Measurements from ENCODE around the gene HAUS7.

The HAUS7 gene

DNA sequence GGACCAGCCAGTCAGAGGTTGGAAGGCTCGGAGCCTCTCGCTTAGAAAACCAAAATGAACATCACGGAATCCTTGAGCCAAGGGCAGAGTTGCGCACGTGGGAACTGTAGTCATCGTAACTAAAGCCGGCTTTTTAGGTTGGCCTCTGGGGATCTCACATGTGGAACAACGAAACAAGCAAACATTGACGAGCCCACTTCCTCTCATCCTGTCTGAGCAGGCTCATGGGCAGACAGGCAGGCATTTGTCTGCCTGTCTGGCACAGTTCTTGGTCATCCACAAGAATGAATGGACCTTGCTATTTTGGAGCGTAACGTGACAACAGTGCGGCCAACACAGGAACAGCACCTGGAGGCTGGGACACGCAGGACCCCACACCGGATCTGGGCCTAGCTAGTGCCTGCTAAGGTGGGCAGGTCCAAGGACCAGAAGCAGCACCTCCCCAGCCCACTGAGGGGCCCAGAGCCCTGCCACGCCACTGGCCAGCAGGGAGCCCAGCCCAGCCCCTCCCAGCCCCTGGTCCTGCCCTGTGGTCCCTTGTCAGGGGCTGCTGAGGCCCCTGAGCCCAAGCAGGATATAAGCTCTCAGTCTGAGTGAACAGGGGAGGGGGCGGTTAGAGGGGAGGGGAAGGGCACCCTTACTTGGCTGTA lies 15.3 kb downstream of the HAUS7 start:
- Histone ChIP-seq H3K4me1 (ENCODE audit: control insufficient read depth, insufficient read depth, low read depth, low read length) (peaks cover 4% of the 10 kb centered on the region), H3K27ac (ENCODE audit: low read length, poor library complexity, severe bottlenecking) (no peak overlapping the region), H2AK5ac (ENCODE audit: low read length, severe bottlenecking) (no peak overlapping the region), H3K4me3 (ENCODE audit: insufficient read depth in 1 of 2, low read depth in 1 of 2, low read length in 2 of 2) (no peak overlapping the region), H3K23ac (ENCODE audit: low read length in 2 of 2) (no peak overlapping the region), H2BK15ac (ENCODE audit: low read depth, poor library complexity, severe bottlenecking) (no peak overlapping the region), H3K14ac (ENCODE audit: low read length in 2 of 2) (no peak overlapping the region), H4K8ac (ENCODE audit: low read length) (no peak overlapping the region), H3K79me1 (replicated peaks; ENCODE audit: low read length, poor library complexity, severe bottlenecking) (no peaks in the 10 kb centered on the region), H3K18ac (ENCODE audit: low read depth in 1 of 2, low read length in 2 of 2) (no peak overlapping the region), H2BK12ac (ENCODE audit: low read length in 2 of 2) (no peak overlapping the region), H2BK5ac (ENCODE audit: low read depth, low read length, poor library complexity, severe bottlenecking) (no peak overlapping the region), H3K4me2 (ENCODE audit: low read length, poor library complexity, severe bottlenecking) (no peak overlapping the region), H3K27me3 (ENCODE audit: control insufficient read depth in 1 of 2, insufficient read depth in 1 of 2, low read length in 2 of 2) (peaks cover 0 to 15% of the 10 kb centered on the region in 2 experiments), H3K36me3 (ENCODE audit: control insufficient read depth in 1 of 2, insufficient read depth in 2 of 2, low read depth in 1 of 2, low read length in 2 of 2) (peaks cover 0 to 51% of the 10 kb centered on the region in 2 experiments), H2BK120ac (ENCODE audit: low read depth, low read length) (no peak overlapping the region), H3K9ac (ENCODE audit: low read length) (no peak overlapping the region), H4K91ac (ENCODE audit: low read length) (no peak overlapping the region), H3K4ac (ENCODE audit: low read depth in 1 of 2, low read length in 2 of 2) (no peak overlapping the region), H3K9me3 (ENCODE audit: control insufficient read depth, low read length) (no peaks in the 10 kb centered on the region), H2AFZ (ENCODE audit: low read depth, low read length) (no peak overlapping the region)
- WGBS = 96% methylated on average over 16 of the region's 16 CpGs
- no peak for DNase-seq

DNA sequence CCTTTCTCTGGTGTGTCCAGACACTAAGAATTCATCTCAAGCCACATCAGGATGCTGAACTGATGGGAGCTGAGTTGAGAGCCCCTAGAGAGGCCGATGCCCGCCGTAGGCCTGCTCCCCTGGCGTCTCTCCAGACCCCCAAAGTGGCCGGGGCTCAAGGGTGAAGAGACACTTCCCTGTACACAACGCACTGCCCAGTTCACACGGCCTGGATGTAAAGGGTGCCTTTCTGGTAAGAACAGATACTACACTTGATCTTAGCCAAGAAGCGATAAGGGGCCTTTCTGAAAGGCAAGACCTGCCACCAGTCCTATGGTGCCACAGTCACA lies 19.5 kb downstream of the HAUS7 start:
- Histone ChIP-seq H3K27ac (ENCODE audit: low read length, poor library complexity, severe bottlenecking) (no peak overlapping the region), H3K14ac (ENCODE audit: low read length in 2 of 2) (no peak overlapping the region), H3K36me3 (ENCODE audit: control insufficient read depth in 1 of 2, insufficient read depth in 2 of 2, low read depth in 1 of 2, low read length in 2 of 2) (peaks cover 0 to 50% of the 10 kb centered on the region in 2 experiments), H3K27me3 (ENCODE audit: control insufficient read depth in 1 of 2, insufficient read depth in 1 of 2, low read length in 2 of 2) (peaks cover 0 to 14% of the 10 kb centered on the region in 2 experiments), H4K8ac (ENCODE audit: low read length) (no peak overlapping the region), H3K4ac (ENCODE audit: low read depth in 1 of 2, low read length in 2 of 2) (no peak overlapping the region), H2BK15ac (ENCODE audit: low read depth, poor library complexity, severe bottlenecking) (no peak overlapping the region), H2BK5ac (ENCODE audit: low read depth, low read length, poor library complexity, severe bottlenecking) (no peak overlapping the region), H3K4me2 (ENCODE audit: low read length, poor library complexity, severe bottlenecking) (no peak overlapping the region), H2AFZ (ENCODE audit: low read depth, low read length) (no peak overlapping the region), H2AK5ac (ENCODE audit: low read length, severe bottlenecking) (no peak overlapping the region), H3K4me1 (ENCODE audit: control insufficient read depth, insufficient read depth, low read depth, low read length) (no peaks in the 10 kb centered on the region), H2BK12ac (ENCODE audit: low read length in 2 of 2) (no peak overlapping the region), H2BK120ac (ENCODE audit: low read depth, low read length) (no peak overlapping the region), H3K23ac (ENCODE audit: low read length in 2 of 2) (no peak overlapping the region), H3K4me3 (ENCODE audit: insufficient read depth in 1 of 2, low read depth in 1 of 2, low read length in 2 of 2) (no peak overlapping the region), H3K18ac (ENCODE audit: low read depth in 1 of 2, low read length in 2 of 2) (no peak overlapping the region), H3K9me3 (ENCODE audit: control insufficient read depth, low read length) (no peaks in the 10 kb centered on the region), H3K79me1 (replicated peaks; ENCODE audit: low read length, poor library complexity, severe bottlenecking) (no peaks in the 10 kb centered on the region), H3K9ac (ENCODE audit: low read length) (no peak overlapping the region), H4K91ac (ENCODE audit: low read length) (no peak overlapping the region)
- 96% methylated on average over 8 of the region's 8 CpGs for WGBS
- DNase-seq = no peak

DNA sequence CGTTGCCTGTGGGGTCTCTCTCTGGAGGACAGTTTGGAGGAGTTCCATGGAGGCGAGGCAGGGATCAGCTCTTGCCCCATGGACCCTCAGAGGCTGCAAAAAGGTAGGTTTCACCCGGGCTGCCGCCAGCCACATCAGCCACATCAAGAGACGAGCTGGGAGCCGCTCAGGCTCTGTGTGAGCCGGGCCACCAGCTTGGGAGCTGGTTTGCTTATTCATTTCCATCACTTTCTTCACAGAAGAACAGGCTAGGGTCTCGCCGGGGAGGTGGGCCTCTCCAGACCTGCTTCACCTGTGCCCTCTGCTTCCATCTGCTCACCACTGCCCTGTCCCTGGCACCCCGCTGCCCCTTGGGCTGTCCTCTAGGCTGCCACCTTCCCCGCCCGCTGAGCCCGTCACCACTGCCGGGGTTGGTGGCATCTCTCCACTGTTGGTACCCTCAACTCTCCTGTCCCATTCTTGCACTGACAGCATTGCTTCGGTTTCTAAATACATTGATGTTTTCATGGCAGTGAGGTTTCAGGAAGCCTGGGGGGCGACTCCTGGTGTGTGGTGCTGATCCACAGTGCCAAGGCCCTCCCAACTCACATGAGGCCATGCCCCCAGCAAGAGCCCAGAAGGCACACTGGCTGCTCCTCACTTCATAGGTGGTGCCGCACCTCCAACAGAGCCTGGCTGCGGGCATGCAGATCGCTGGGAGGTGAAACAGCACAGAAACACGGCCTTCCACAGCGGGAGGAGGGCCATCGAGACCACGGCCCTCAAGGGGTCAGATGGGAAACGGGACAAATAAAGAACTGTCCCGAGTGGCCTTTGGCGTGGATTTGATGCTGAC lies 20.0 kb downstream of the HAUS7 start:
- H3K27ac ChIP-seq (ENCODE audit: low read length, poor library complexity, severe bottlenecking) = no peak overlapping the region
- no peak overlapping the region for H2BK12ac ChIP-seq (ENCODE audit: low read length in 2 of 2)
- no peak overlapping the region for H2AFZ ChIP-seq (ENCODE audit: low read depth, low read length)
- DNase-seq = no peak
- no peak overlapping the region for H2BK15ac ChIP-seq (ENCODE audit: low read depth, poor library complexity, severe bottlenecking)
- H3K4ac ChIP-seq (ENCODE audit: low read depth in 1 of 2, low read length in 2 of 2) = no peak overlapping the region
- peaks cover 0 to 14% of the 10 kb centered on the region in 2 experiments for H3K27me3 ChIP-seq (ENCODE audit: control insufficient read depth in 1 of 2, insufficient read depth in 1 of 2, low read length in 2 of 2)
- no peak overlapping the region for H3K18ac ChIP-seq (ENCODE audit: low read depth in 1 of 2, low read length in 2 of 2)
- no peak overlapping the region for H3K9ac ChIP-seq (ENCODE audit: low read length)
- no peaks in the 10 kb centered on the region for H3K79me1 ChIP-seq (replicated peaks; ENCODE audit: low read length, poor library complexity, severe bottlenecking)
- no peak overlapping the region for H2BK5ac ChIP-seq (ENCODE audit: low read depth, low read length, poor library complexity, severe bottlenecking)
- H3K14ac ChIP-seq (ENCODE audit: low read length in 2 of 2) = no peak overlapping the region
- no peak overlapping the region for H3K4me3 ChIP-seq (ENCODE audit: insufficient read depth in 1 of 2, low read depth in 1 of 2, low read length in 2 of 2)
- H3K4me1 ChIP-seq (ENCODE audit: control insufficient read depth, insufficient read depth, low read depth, low read length) = no peaks in the 10 kb centered on the region
- no peak overlapping the region for H4K91ac ChIP-seq (ENCODE audit: low read length)
- 97% methylated on average over 24 of the region's 26 CpGs for WGBS
- H2AK5ac ChIP-seq (ENCODE audit: low read length, severe bottlenecking) = no peak overlapping the region
- H3K4me2 ChIP-seq (ENCODE audit: low read length, poor library complexity, severe bottlenecking) = no peak overlapping the region
- H3K9me3 ChIP-seq (ENCODE audit: control insufficient read depth, low read length) = no peaks in the 10 kb centered on the region
- H2BK120ac ChIP-seq (ENCODE audit: low read depth, low read length) = no peak overlapping the region
- H3K23ac ChIP-seq (ENCODE audit: low read length in 2 of 2) = no peak overlapping the region
- H4K8ac ChIP-seq (ENCODE audit: low read length) = no peak overlapping the region
- peaks cover 0 to 44% of the 10 kb centered on the region in 2 experiments for H3K36me3 ChIP-seq (ENCODE audit: control insufficient read depth in 1 of 2, insufficient read depth in 2 of 2, low read depth in 1 of 2, low read length in 2 of 2)

DNA sequence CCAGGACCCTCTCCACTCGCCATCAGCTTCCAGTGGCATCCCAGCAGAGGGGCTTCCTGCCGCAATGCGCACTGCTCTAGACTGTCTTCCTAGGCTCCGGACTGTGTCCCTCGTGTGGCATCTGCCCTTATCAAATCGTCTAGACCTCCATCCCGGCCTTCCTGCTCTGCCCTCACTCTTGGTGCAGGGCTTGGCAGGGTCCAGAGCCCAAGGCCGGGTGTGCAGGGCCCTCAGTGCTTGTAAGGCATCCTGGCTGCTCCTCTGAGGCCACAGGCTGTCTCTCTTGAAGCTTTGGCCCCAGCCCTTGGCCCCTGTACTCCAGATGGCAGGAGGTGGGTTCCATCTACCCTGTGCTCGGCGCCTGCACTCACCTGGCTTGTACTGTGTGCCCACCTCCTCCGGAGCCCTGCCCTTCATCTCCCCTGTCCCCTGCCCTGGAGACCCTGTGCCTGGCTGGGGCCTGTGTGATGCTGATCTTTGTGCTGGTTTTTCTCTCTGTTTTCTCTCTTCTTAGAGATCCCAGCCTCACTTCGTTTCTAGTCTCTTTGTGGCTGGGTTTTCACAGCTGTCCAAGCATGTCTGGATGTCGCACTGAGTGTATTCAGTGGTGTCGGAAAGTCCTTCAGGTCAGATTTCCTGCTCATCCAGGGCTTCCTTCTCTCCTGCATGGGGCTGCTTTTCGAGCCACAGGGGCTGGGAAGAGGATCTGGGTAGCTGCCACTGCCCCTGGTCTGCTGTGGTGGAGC lies 20.8 kb downstream of the HAUS7 start:
- H3K4me3 ChIP-seq (ENCODE audit: insufficient read depth in 1 of 2, low read depth in 1 of 2, low read length in 2 of 2) = no peak overlapping the region
- peaks cover 0 to 14% of the 10 kb centered on the region in 2 experiments for H3K27me3 ChIP-seq (ENCODE audit: control insufficient read depth in 1 of 2, insufficient read depth in 1 of 2, low read length in 2 of 2)
- H3K4me1 ChIP-seq (ENCODE audit: control insufficient read depth, insufficient read depth, low read depth, low read length) = no peaks in the 10 kb centered on the region
- no peaks in the 10 kb centered on the region for H3K9me3 ChIP-seq (ENCODE audit: control insufficient read depth, low read length)
- no peak overlapping the region for H3K14ac ChIP-seq (ENCODE audit: low read length in 2 of 2)
- no peak overlapping the region for H2AK5ac ChIP-seq (ENCODE audit: low read length, severe bottlenecking)
- no peak overlapping the region for H3K27ac ChIP-seq (ENCODE audit: low read length, poor library complexity, severe bottlenecking)
- H4K91ac ChIP-seq (ENCODE audit: low read length) = no peak overlapping the region
- no peak overlapping the region for H3K4ac ChIP-seq (ENCODE audit: low read depth in 1 of 2, low read length in 2 of 2)
- no peak overlapping the region for H3K23ac ChIP-seq (ENCODE audit: low read length in 2 of 2)
- H3K36me3 ChIP-seq (ENCODE audit: control insufficient read depth in 1 of 2, insufficient read depth in 2 of 2, low read depth in 1 of 2, low read length in 2 of 2) = peaks cover 0 to 43% of the 10 kb centered on the region in 2 experiments
- H2BK12ac ChIP-seq (ENCODE audit: low read length in 2 of 2) = no peak overlapping the region
- H2BK15ac ChIP-seq (ENCODE audit: low read depth, poor library complexity, severe bottlenecking) = no peak overlapping the region
- no peak overlapping the region for H3K9ac ChIP-seq (ENCODE audit: low read length)
- H2BK5ac ChIP-seq (ENCODE audit: low read depth, low read length, poor library complexity, severe bottlenecking) = no peak overlapping the region
- WGBS = 95% methylated on average over 11 of the region's 15 CpGs
- H4K8ac ChIP-seq (ENCODE audit: low read length) = no peak overlapping the region
- no peak overlapping the region for H2AFZ ChIP-seq (ENCODE audit: low read depth, low read length)
- H2BK120ac ChIP-seq (ENCODE audit: low read depth, low read length) = no peak overlapping the region
- no peak for DNase-seq
- no peak overlapping the region for H3K4me2 ChIP-seq (ENCODE audit: low read length, poor library complexity, severe bottlenecking)
- H3K18ac ChIP-seq (ENCODE audit: low read depth in 1 of 2, low read length in 2 of 2) = no peak overlapping the region
- no peaks in the 10 kb centered on the region for H3K79me1 ChIP-seq (replicated peaks; ENCODE audit: low read length, poor library complexity, severe bottlenecking)

All from mesenchymal stem cell (in vitro differentiated cells and primary cell).